GM10266 (cell line): ENCODE data around the gene TTI1.
A peak's percentile ranks its signal among the peaks of the same experiment; 100 is the strongest.

Experiments
- DNase-seq: peaks from one replicate; pipeline ENCODE4 v3.0.0; 2012; ENCODE audit errors: extremely low spot score
- TF ChIP-seq, protein P1 (sequence below): IDR thresholded peaks from 2 replicates; pipeline ENCODE4 v1.5.1; 2012; ENCODE audit warnings: mild to moderate bottlenecking, low read depth; ENCODE audit not compliant: control insufficient read depth, insufficient read depth; ENCODE audit errors: missing control alignments

Gene TTI1

DNA sequence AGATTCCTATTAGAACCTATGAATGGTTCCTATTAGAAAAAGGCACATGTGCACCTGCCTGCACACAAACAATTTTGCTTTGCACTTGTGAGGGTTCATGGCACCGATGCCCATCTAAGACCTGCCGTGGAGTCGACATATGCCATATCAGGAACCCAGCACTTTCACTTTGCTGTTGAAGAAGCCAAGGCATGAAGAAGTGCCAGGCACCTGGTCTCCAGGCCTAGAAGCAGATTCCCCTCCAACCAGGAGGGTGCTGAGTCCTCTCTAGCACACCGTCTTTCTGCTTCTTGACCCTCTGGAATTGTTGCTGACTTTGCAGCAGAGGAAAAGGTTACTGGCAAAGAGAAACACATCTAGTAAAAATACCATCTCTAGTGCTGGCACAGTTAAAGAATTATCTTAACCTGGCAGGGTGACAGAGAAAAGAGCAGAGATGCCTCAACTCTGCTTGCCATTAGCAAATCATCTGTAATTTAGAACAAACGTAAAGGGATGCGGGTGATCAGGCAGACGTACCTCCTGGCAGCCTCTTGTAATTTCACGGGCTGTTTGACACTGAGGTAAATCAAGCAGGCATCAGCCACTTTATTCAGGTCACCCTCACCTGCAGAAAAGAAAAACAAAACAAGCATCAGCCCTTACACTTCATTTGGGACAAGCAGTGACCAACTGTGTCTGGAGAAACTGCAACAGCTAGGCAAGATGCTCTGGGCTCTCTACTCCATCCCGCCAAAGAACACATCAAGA is 37.2 kb downstream of the TTI1 start:
- TF ChIP-seq, protein P1, sequence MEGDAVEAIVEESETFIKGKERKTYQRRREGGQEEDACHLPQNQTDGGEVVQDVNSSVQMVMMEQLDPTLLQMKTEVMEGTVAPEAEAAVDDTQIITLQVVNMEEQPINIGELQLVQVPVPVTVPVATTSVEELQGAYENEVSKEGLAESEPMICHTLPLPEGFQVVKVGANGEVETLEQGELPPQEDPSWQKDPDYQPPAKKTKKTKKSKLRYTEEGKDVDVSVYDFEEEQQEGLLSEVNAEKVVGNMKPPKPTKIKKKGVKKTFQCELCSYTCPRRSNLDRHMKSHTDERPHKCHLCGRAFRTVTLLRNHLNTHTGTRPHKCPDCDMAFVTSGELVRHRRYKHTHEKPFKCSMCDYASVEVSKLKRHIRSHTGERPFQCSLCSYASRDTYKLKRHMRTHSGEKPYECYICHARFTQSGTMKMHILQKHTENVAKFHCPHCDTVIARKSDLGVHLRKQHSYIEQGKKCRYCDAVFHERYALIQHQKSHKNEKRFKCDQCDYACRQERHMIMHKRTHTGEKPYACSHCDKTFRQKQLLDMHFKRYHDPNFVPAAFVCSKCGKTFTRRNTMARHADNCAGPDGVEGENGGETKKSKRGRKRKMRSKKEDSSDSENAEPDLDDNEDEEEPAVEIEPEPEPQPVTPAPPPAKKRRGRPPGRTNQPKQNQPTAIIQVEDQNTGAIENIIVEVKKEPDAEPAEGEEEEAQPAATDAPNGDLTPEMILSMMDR, result no peak
- no peak for DNase-seq

DNA sequence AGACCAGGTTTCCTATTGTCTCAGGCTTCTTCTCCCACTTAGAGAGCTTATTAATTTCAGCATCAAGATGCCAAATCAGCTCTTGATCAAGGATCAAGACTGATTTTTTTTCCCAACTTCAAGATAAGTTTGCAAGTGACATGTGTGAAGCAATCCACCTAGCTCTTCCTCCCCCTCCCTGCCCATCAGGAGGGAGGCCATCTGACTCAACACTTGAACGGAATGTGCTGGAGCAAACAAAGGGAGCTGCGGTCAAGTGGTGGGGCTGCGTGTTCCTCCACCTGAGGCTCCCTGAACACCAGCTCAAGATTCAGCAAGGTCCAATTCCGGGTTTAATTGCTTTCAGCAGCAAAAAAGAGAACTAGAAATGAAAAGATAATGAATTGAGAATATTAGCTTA is 38.7 kb downstream of the TTI1 start:
- no peak for DNase-seq

DNA sequence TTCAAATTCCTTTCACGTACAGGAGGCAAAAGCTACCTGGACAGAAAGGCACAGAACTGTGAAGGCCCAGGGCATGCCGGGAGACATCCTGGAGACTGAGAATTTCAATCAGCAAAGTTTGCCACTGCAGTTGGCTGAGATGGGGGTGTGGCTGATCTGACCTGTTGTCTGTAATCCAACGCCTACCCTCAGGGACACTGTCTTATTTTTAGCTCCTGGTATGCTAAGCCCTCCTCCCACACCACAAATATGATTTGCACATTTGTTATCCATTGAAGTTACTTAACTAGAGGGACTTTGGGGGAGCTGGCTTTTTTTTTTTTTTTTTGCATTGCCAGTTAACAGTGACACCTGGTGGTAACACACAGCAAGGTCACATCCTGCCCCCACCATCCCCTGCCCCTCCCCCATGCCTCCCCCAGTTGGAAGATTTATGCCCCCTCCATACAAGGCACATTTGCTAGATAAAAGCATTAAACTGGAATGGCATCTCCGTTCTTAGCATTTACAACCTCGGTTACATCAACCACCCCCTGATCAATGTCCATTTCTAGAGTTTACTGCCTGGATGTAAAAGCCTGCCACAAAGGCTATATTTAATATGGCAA is 40.4 kb downstream of the TTI1 start:
- peak; percentile 61 for DNase-seq
- TF ChIP-seq, protein P1, result peak; percentile 41

More for the DNA sequence above, 38.7 kb downstream of the TTI1 start:
- TF ChIP-seq, protein P1, result no peak

DNA sequence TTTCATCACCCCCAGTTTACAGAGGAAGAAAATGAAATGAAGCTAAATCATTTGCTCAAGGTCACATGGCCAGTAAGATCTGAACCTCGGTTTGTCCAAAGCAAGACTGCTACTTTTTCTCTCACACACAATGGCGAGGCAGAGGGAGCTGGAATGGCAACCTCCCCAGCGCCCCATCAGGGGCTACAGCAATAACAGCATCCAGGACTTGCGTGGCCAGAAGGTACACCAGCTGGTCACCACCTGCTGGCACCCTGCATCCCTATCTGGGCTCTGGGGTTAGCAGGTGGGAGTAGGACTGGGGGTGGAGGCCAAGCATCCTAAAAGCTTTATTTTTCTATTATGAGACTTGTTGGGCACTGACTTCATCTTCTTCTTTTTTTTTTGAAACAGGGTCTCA is 41.3 kb downstream of the TTI1 start:
- TF ChIP-seq, protein P1, result no peak
- DNase-seq, result no peak

DNA sequence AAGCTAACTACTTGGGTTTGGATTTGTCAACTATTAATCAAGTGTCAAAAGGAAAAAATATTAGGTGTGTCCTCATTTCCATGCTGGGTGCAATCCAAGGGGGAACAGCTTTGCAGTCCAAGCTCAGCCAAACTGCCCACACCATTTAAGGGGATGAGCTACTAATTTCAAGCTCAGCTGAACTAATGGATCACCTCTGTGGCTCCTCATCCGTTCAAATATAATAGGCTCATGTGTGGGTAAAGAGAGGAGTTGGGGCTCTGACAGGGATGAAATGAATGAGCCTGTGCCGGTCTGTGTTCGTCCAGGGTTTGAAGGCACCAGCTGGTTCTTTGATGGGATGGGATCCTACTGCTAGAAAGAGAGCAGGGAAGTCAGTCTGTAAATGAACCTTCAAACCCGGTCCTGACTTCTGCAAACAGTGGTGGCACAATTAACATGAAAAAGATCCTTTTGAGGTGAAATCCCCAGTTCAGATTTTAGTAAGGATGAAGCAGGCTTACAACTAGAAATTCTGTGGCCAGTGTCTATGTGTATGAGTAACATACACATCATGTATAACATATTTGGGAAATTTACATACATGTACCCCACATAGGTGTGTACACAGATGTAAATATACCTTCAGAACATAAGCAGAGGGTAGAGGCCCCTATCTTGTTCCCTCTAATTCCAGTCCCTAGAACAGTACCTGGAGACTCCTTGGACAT is 41.9 kb downstream of the TTI1 start:
- TF ChIP-seq, protein P1, result no peak
- DNase-seq, result no peak

DNA sequence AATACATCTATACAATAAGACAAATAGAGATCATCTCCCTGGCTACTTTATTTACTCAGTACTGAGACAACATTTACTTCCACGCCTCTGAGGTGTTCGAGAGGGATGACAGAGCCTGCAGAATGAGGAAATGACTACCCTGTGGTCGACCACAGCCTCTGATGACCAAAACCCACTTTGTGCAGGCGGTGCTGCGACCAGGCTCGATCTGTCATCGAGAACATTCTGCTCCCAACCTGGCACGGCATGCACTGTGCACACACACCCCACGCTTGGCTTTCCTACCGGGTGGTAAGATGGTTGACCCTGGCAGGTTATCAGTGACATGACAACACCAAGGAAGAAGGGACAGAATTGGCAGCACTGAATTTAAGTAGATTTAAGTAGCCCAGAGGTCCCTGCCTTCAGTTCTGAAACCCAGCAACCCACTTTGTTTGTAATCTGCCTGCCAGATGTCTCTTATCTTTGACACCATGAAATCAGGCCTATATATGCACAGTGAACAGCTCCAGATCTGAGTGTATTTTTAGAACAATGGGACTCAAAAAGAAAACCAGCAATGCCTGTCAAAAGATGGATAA is 42.6 kb downstream of the TTI1 start:
- TF ChIP-seq, protein P1, result no peak
- DNase-seq, result peak; percentile 86
